Esophagus muscularis mucosa (tissue), 4 donors: ENCODE measurements around the gene STK4.

ENCODE experiments used
- CTCF ChIP-seq, 3 experiments: fragments of 200-600 bp in 2 of 3; fragments of 450-650 bp in 1 of 3; sonication (generic) in 2 of 3; IDR thresholded peaks; one replicate each; pipeline ENCODE4 v1.5.1; 2017 to 2019; ENCODE audit warnings: antibody characterized with exemption in 3 of 3, mild to moderate bottlenecking in 2 of 3, moderate library complexity in 1 of 3
- EP300 ChIP-seq: sonication (generic); formaldehyde crosslinking; IDR thresholded peaks from one replicate; pipeline ENCODE4 v1.6.1; 2017; ENCODE audit warnings: antibody characterized with exemption
- POLR2A ChIP-seq: fragments of 450-650 bp; IDR thresholded peaks from one replicate; pipeline ENCODE4 v1.6.1; 2017; ENCODE audit warnings: antibody characterized with exemption, moderate library complexity, mild to moderate bottlenecking, low read depth
- POLR2AphosphoS5 ChIP-seq, 2 donors: sonication (generic); formaldehyde crosslinking; IDR thresholded peaks; one replicate each; pipeline ENCODE4 v1.6.1; 2017; ENCODE audit warnings: antibody characterized with exemption in 2 of 2

- TF ChIP-seq CTCF (IDR thresholded peaks at IDR 0.05) (no peak), POLR2AphosphoS5 (IDR thresholded peaks at IDR 0.05) (no peak), POLR2A (no peak), EP300 (no peak)
Measured at GRCh38 chr20:44918761-44919160, 47.6 kb upstream of the STK4 start.
